Measurements from ENCODE around the gene KCNJ10.

DNA sequence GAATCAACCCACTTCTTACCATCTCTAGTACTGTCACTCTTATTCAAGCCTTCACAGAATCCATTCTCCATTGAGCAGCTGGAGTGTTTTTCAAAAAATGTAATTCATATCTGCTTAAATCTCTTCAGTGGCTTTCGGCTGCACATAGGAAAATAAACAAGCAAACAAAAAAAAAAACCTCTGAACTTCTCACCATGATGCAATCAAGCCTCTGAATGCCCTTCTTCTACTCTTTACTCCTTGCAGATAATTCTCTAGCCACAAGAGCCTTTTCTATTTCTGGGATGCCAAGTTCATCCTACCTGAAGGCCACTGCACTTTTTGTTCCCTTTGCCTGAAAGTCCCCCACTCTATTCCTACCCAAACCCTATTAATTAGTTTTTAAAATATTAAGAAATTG is 52.4 kb downstream of the KCNJ10 start:
- TF ChIP-seq, protein P1, sequence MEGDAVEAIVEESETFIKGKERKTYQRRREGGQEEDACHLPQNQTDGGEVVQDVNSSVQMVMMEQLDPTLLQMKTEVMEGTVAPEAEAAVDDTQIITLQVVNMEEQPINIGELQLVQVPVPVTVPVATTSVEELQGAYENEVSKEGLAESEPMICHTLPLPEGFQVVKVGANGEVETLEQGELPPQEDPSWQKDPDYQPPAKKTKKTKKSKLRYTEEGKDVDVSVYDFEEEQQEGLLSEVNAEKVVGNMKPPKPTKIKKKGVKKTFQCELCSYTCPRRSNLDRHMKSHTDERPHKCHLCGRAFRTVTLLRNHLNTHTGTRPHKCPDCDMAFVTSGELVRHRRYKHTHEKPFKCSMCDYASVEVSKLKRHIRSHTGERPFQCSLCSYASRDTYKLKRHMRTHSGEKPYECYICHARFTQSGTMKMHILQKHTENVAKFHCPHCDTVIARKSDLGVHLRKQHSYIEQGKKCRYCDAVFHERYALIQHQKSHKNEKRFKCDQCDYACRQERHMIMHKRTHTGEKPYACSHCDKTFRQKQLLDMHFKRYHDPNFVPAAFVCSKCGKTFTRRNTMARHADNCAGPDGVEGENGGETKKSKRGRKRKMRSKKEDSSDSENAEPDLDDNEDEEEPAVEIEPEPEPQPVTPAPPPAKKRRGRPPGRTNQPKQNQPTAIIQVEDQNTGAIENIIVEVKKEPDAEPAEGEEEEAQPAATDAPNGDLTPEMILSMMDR (IDR thresholded peaks at IDR 0.05; ENCODE audit: low read length): no peak
- TF ChIP-seq EZH2 (IDR thresholded peaks at IDR 0.05; ENCODE audit: borderline replicate concordance, low read length): no peak
